GM04503 (cell line): ENCODE data around the gene WFIKKN2.

Source experiments
- DNase-seq: peaks from one replicate; pipeline ENCODE4 v3.0.0-alpha.2; 2012; ENCODE audit warnings: low read depth

WFIKKN2 gene

DNA sequence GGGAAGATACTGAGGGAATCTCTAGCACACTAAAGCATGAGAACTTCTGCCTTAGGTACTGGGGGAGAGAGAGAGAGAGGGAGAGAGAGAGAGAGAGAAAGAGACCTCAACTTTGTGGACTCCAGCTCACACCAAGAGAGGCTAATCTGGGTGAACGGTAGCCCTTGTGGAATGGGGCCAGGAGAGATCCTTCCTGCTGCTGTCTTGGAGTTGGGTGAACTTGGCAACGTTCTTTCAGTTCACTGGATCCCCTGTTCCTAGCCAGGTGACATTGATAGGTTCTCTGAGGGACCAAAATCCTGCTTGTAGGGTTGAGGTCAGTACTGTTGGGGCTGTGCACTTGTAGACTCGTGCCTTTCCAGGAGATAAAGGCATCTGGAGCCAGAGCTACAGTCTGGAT, 26.5 kb upstream of the WFIKKN2 start:
- DNase-seq = no peak

GRCh38 chr17:50813583-50813982, 21.8 kb upstream of the WFIKKN2 start:
- DNase-seq = no peak

GRCh38 chr17:50815400-50815799, 20.0 kb upstream of the WFIKKN2 start:
- DNase-seq = no peak

GRCh38 chr17:50816271-50816670, 19.1 kb upstream of the WFIKKN2 start:
- no peak for DNase-seq

DNA sequence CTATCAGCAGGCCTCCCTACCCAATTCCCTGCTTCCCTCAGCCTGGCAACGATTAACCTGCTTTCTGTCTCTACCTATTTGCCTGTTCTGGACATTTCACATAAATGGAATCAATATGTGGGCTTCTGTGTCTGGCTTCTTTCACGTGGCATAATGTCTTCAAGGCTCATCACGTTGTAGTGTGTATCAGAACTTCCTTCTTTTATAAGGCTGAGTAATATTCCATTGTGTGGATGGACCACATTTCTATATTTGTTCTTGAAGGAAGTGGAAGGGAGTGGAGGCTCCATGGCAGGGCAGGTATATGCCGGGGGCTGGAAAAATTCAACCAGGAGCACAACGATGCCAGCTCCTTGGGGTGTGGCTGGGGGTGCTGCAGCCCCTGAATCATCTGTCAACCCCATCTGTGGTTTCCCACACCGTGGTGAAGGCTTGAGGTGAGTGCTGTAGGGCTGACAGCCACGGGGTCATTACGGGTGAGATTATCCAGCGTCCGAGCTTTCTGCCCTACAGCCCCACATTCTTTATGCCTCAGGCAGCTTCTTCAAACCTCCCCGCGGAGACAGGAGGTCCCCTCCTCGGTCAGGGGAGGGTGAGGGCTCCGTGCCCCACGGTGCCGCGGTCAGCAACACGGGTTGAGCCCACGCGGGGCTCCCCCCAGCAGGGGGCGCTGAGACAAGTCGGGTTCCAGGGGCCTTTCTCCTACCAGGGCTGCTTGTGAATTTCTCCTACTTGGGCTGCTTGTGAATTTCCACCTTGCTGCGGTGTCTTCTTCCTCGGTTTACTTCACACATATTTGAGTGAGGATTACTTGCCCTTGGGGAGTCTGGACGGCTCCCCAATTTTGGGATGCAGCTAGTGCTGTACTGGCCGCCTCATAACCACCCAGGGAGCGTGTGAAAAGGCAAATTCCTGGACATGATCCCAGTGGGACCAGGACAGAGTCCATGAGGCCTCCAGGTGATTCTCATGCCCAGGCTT, 18.3 kb upstream of the WFIKKN2 start:
- no peak for DNase-seq

GRCh38 chr17:50817838-50818237, 17.5 kb upstream of the WFIKKN2 start:
- no peak for DNase-seq

DNA sequence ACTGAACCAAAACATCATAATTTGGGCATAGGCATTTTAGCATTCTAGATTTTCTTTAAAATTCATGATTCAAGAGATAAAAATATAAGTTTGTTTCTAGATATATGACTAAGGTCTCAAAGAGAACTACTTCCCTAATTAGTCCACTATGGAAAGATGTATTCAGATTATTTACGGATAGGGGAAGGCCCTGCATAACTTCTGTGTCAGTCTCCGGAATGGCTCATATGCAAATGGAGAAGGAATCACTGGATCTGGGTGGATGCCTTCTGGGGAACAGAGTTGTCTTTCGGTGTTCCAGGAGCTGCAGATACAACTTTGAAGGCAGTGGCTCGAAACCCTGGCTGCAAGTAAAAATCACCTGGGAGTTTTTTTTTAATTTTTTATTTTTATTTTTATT, 17.1 kb upstream of the WFIKKN2 start:
- DNase-seq = no peak

- DNase-seq = no peak
Measured at GRCh38 chr17:50818921-50819657, 16.3 kb upstream of the WFIKKN2 start.

DNA sequence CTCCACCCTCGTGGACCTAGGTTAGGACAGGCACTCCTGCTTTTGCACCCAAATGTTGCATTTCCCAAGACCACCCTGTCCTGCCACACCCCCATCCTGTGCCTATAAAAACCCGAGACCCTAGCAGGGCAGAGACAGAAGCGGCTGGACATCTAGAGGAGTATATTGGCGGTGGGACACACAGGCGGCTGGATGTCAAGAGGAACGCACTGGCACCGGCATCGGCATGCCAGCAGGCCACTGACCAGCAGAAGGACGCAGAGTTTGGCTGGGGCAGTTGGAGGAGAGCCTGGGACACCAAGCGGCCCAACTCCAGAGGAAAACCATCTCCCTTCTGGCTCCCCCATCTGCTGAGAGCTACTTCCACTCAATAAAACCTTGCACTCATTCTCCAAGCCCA, 14.7 kb upstream of the WFIKKN2 start:
- DNase-seq = no peak

- DNase-seq = no peak
Measured at GRCh38 chr17:50822550-50822949, 12.8 kb upstream of the WFIKKN2 start.

- DNase-seq = no peak
Measured at GRCh38 chr17:50824429-50824828, 11.0 kb upstream of the WFIKKN2 start.

DNA sequence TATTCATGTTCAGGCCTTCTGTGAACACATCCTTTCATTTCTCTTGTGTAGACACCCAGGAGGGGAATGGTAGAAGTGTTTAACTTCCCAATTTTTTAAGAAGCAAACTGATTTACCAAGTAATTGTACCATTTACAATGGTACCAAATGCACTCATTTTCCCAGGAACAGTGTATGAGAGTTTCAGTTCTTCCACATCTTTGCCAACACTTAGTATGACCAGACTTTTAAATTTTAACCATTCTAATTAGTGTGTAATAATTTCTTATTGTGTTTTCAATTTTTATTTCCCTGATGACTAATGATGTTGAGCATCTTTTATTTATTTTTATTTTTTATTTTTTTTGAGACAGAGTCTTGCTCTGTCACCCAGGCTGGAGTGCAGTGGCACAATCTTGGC, 10.2 kb upstream of the WFIKKN2 start:
- no peak for DNase-seq

GRCh38 chr17:50828508-50829170, 6.7 kb upstream of the WFIKKN2 start:
- DNase-seq = no peak

DNA sequence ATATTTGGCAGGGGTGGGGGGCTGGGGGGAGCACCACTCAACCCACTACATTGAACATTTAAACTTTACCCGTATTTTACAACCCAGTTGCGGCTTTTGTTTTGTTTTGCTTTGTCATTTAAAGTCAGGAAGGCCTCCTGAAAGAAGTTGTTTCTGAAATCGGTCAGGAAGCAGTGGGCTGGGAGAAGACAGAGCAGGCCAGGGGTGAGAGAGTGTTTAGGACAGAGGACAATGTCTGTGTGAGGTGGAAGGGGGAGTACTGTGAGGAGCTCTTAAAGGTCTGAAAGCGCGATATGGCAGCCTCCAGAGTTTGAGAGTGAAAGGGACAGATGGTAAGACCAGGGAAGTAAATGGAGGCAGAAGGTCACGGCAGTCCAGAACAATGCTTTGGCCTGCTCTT, 6.1 kb upstream of the WFIKKN2 start:
- DNase-seq = no peak

DNA sequence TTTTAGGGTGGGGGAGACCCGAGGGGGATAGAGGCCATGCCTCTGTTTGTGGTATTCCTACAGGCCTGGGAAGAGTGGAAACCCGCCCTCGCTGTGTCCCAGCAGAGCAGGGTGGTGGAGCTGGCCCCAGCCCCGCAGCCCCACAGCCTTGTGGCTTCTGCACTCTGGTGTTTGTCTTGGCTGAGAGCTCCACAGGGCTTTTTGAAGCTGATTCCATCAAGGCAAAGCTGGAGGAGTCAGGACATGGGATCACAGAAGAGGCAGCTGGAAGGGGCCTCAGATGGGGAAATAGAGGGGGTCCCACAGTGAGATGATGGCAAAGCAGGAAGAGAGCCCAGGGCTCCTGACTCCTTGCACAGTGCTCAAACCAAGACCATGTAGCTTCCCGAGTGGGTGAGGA, 5.0 kb upstream of the WFIKKN2 start:
- no peak for DNase-seq

DNA sequence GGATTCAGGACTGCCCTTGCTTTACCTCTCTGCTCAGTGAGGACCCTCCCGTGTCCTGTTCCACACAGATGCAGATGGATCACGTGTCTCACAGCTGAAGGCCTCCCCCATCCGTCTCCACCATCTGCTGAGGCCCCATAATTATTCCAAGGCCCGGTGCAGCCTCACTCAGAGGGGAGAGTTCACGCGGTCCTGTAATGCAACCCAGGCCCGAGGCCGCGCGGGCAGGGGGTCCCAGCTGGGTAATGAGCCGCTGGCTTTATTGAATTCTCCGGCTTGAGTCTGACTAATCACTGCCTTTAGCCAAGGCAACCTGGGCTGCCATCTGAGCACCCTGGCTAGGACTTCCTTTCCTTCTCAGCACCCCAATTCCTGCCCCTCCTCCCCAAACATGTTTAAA, 4.4 kb upstream of the WFIKKN2 start:
- DNase-seq = no peak

- DNase-seq = no peak
Measured at GRCh38 chr17:50831471-50831928, 3.9 kb upstream of the WFIKKN2 start.

DNA sequence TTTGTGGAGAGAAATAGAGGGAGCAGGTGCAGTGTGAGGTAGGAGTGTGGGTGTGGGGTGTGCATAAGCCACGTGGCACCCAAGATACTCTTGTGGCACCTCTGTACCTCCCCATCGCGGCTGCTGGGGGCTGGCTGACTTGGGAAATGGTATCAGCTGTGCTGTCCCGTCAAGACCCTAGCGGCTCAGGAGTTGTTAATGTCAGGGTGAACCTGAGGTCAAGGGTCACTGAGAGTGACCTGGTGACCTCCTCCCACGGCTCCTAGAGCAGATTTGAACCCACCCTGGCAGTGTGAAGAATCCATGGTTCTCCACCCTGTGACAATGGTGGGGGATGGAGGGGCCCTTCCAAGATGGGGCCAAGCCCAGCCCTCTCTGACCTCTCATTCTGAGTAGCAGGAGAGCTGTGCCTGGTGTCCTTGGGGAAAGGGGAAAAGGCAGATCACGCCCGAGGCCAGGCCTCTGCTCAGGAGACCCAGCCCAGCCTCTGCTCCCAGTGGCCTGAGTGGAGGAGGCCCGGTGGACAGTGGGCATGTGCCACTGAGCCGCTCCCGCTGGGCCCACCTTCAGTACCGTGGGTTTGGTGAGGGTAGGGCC, 3.0 kb upstream of the WFIKKN2 start:
- DNase-seq = no peak

DNA sequence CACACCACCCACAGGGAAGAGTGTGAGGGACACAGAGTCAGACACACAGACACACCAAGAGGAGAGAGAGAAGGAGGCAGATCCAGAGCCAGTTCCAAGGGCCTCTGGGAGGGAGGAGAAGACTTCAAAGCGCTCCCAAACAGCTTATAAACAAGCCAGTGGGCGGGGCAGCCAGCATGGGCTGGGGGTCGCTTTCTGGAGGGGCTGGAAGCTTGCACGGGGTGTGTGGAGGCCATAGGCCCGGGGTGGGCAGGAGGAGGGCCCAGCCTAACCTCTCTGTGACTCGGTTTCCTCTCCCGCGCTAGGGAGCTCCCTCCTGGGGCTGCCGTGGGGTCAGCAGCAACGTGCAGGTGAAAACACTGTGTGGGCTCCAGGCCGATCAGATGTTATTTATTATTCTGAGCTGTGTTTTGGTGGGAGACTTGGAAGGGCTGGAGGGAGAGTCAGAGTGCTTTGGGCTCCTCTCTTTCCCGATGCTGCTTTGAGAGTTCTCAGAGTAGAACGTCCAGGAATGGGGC, 2.5 kb upstream of the WFIKKN2 start:
- no peak for DNase-seq

- no peak for DNase-seq
Measured at GRCh38 chr17:50833510-50834428, 1.6 kb upstream of the WFIKKN2 start.
